Endothelial cell (in vitro differentiated cells): ENCODE results near the gene GPR173. TPM values are rescaled to one million over a fixed set of nuclear protein-coding genes. Genes with fewer than 3 reads are reported as not detected.

Source experiments
- DNase-seq: peaks from one replicate; pipeline ENCODE4 v3.0.0; 2021; ENCODE audit warnings: low spot score
- H3K27ac Mint-ChIP-seq: one replicate; pipeline ENCODE4 v1.8.0; 2021; ENCODE audit warnings: mixed read lengths, inconsistent platforms; ENCODE audit not compliant: unreplicated experiment
- H3K27me3 Mint-ChIP-seq: one replicate; pipeline ENCODE4 v1.8.0; 2021; ENCODE audit warnings: mild to moderate bottlenecking, moderate library complexity, mixed read lengths, inconsistent platforms; ENCODE audit not compliant: unreplicated experiment
- H3K36me3 Mint-ChIP-seq: one replicate; pipeline ENCODE4 v1.8.0; 2021; ENCODE audit warnings: mild to moderate bottlenecking, low read depth, mixed read lengths, inconsistent platforms; ENCODE audit not compliant: unreplicated experiment
- H3K4me1 Mint-ChIP-seq: one replicate; pipeline ENCODE4 v1.8.0; 2021; ENCODE audit warnings: mild to moderate bottlenecking, mixed read lengths, inconsistent platforms; ENCODE audit not compliant: unreplicated experiment
- H3K4me3 Mint-ChIP-seq: one replicate; pipeline ENCODE4 v1.8.0; 2021; ENCODE audit warnings: mild to moderate bottlenecking, mixed read lengths, inconsistent platforms; ENCODE audit not compliant: unreplicated experiment
- H3K9me3 Mint-ChIP-seq: one replicate; pipeline ENCODE4 v1.8.0; 2021; ENCODE audit warnings: mixed read lengths, inconsistent platforms; ENCODE audit not compliant: unreplicated experiment
- total RNA-seq: library from RNA; stranded (reverse); fragmentation: NEBNext Ultra II Directional; extraction: Animal tissue kit (Norgen Biotek cat#: 25700); gene quantifications from one replicate; pipeline ENCODE4 v1.2.1, GENCODE V29; 2021; ENCODE audit not compliant: unreplicated experiment
- TF ChIP-seq, protein P1 (sequence below): fragments of 200-600 bp; sonication (generic); IDR thresholded peaks from one replicate; pipeline ENCODE4 v1.5.0; 2021; ENCODE audit warnings: antibody characterized with exemption; ENCODE audit not compliant: unreplicated experiment

GPR173 gene
- total RNA-seq, 1 donor from 2014 or later, result 9.4 TPM

DNA sequence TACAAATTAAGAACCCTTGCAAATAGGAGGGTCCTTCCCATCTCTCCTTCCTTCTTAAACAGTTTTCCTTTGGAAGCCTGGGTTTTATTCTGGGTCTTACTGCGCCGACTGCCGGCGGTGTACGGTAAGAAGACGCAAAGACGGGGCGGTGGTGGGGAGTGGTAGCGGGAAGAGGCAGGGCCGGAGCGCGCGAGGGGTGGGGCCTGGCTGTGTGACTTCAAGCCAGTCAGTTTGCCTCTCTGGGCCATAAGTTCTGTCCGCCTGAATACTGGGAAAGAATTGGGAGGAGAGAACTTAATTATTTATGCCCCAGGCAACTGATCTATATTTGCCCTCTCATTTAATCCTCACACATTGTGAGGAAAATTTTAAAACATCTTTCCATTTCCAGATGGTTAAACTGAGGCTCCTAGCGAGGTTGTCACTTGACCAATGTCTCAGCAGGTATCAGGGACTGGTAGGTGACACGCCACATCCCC lies 44.6 kb downstream of the GPR173 start:
- Mint-ChIP-seq H3K27me3 (peaks cover 1% of the 10 kb centered on the region), H3K4me1 (peaks cover 3% of the 10 kb centered on the region), H3K4me3 (peak overlapping the region; percentile 76), H3K9me3 (no peaks in the 10 kb centered on the region), H3K27ac (peak overlapping the region; percentile 77), H3K36me3 (no peaks in the 10 kb centered on the region)
- TF ChIP-seq, protein P1, sequence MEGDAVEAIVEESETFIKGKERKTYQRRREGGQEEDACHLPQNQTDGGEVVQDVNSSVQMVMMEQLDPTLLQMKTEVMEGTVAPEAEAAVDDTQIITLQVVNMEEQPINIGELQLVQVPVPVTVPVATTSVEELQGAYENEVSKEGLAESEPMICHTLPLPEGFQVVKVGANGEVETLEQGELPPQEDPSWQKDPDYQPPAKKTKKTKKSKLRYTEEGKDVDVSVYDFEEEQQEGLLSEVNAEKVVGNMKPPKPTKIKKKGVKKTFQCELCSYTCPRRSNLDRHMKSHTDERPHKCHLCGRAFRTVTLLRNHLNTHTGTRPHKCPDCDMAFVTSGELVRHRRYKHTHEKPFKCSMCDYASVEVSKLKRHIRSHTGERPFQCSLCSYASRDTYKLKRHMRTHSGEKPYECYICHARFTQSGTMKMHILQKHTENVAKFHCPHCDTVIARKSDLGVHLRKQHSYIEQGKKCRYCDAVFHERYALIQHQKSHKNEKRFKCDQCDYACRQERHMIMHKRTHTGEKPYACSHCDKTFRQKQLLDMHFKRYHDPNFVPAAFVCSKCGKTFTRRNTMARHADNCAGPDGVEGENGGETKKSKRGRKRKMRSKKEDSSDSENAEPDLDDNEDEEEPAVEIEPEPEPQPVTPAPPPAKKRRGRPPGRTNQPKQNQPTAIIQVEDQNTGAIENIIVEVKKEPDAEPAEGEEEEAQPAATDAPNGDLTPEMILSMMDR, result peak; percentile 26
- peak; percentile 73 for DNase-seq

DNA sequence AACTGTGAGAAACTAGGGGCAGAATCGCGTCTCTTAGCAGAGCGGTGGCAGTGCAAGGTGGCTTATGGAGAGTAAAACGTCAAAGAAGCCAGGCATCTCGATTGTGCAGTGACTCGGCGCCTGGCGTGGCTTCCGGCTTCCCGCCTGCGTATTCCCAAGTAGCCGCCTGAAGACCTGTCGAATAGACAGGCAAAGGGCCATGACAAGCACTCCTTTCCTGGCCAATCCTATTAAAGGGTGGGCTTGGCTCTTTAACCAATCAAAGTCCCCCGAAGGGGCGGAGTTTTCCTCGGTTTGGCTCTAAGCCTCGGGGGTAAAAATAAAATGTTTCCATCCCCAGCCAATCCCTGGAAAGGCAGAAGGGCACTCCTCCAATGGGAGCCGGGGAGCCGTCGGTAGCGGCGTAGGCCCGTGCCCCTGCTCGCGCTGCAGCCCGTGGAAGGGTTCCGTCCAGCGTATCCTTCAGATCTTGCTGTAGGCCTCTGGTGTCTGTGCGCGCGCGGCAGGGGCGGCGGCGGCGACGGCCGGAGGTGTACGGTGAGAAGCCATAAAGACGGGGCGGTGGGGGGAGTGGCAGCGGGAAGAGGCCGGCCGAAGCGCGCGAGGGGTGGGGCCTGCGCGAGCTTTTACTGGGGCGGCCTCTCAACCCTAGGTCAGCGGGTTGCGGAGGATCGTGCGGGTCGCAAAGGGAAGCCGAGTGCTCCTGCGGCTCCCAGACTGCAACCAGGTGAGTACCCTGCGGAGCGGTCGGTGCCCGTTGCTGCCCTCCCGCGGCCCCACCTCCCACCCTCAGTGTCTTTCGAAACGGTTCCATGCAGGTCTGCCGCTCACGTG lies 45.4 kb downstream of the GPR173 start, which contains the start of gene KANTR:
Gene KANTR, plus strand, starts transcription at position 395 of the 834 bp plus-strand sequence. CDS start 30,131 bp downstream, outside the sequence.
- Mint-ChIP-seq H3K4me1 (no peaks in the 10 kb centered on the region), H3K9me3 (no peaks in the 10 kb centered on the region), H3K36me3 (no peaks in the 10 kb centered on the region), H3K4me3 (peak within 1 kb of the TSS; percentile 97), H3K27ac (peak within 1 kb of the TSS; percentile 77), H3K27me3 (peaks cover 1% of the 10 kb centered on the region)
- TF ChIP-seq, protein P1, result no peak
- peak; percentile 74 for DNase-seq

DNA sequence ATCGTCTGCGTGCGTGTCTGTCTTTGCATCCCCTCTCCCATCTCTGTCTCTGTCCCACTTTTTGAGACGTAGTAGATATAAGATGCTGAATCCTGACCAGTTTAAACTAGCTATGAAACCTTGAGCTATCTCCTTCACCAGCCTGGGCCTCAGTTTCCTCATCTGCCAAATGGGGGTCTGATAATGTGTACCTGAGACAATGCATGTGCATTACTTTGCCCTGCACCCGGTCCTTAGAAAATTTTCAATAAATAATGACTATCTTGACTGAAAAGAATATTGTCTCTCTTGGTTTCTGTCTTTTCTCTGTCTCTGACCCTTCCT lies 46.0 kb downstream of the GPR173 start:
- TF ChIP-seq, protein P1, result no peak
- peak overlapping the region; percentile 75 for H3K27ac Mint-ChIP-seq

DNA sequence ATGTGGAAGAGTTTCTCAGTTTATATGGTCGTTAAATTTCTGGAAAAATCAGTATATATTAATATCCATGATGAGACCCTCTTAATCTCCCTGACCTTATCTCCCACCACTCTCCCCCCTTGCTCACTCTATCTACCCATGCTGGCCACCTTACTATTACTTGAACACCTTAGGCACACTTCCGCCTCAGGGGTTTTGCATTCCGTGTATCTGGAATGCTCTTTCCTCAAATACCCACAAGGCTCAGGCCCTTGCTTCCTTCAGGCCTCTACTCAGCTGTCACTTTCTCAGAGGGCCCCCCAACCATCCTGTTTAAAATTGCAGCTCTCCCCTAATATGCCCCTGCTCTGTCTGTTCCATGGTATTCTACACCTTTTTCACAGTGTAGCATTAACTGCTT lies 47.2 kb downstream of the GPR173 start:
- Mint-ChIP-seq H3K4me3 (no peak overlapping the region), H3K27me3 (peaks cover 1% of the 10 kb centered on the region), H3K36me3 (peaks cover 4% of the 10 kb centered on the region), H3K27ac (no peak overlapping the region), H3K9me3 (no peaks in the 10 kb centered on the region), H3K4me1 (no peaks in the 10 kb centered on the region)
- TF ChIP-seq, protein P1, result no peak
- no peak for DNase-seq

More for the DNA sequence above, 46.0 kb downstream of the GPR173 start:
- H3K9me3 Mint-ChIP-seq, result no peaks in the 10 kb centered on the region
- no peaks in the 10 kb centered on the region for H3K4me1 Mint-ChIP-seq
- H3K27me3 Mint-ChIP-seq, result peaks cover 1% of the 10 kb centered on the region
- H3K36me3 Mint-ChIP-seq, result peaks cover 4% of the 10 kb centered on the region
- DNase-seq, result no peak
- H3K4me3 Mint-ChIP-seq, result peak overlapping the region; percentile 97
